Measurements from ENCODE around the gene GGTLC2. TPM values are rescaled to one million over a fixed set of nuclear protein-coding genes. Genes with fewer than 3 reads are reported as not detected.
"Not testable (repeated sequence)": the region's sequence is repeated elsewhere in the genome, so short reads cannot be mapped to it uniquely, and the experiment has no call there.

Gene GGTLC2
- total RNA-seq, 1 experiment from 2014 or later, result not detected

DNA sequence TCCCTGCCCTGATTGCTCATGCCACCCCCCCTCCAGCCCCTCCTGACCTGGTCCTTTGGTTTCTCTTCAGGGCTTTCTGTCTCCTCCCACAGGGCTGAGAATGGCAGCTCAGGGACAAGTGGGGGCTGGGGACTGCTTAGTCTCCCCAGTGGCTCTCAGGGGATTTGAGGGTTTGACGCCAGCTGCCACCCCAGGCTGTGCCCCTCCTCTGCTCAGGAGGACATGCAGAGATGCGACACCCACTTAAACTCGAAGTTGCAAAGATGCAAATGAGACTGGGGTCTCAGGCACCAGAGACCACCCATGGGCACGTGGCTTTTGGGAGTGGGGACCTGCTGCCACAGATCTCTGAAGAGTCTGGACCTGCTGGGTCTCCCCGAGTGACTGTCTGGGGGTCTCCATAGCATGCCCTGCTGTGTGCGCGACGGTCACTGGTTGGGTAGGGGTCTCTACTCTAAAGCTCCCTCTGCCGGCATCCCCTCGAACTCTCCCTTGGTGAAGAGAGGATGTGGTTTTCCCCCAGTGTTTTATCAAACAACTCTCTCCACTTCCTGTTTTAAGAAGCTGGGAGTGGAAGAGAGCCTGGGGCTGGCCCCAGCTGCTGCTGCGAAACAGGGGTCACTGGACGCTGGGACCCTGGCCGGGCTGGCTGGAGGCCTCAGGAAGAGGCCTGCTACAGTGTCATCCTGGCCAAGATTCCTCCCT is 9.4 kb downstream of the GGTLC2 start:
- H2AFZ ChIP-seq (ENCODE audit: low read length); H3K36me3 ChIP-seq (ENCODE audit: insufficient read depth, low read length): not testable (repeated sequence)
- DNase-seq, result peak; percentile 40

DNA sequence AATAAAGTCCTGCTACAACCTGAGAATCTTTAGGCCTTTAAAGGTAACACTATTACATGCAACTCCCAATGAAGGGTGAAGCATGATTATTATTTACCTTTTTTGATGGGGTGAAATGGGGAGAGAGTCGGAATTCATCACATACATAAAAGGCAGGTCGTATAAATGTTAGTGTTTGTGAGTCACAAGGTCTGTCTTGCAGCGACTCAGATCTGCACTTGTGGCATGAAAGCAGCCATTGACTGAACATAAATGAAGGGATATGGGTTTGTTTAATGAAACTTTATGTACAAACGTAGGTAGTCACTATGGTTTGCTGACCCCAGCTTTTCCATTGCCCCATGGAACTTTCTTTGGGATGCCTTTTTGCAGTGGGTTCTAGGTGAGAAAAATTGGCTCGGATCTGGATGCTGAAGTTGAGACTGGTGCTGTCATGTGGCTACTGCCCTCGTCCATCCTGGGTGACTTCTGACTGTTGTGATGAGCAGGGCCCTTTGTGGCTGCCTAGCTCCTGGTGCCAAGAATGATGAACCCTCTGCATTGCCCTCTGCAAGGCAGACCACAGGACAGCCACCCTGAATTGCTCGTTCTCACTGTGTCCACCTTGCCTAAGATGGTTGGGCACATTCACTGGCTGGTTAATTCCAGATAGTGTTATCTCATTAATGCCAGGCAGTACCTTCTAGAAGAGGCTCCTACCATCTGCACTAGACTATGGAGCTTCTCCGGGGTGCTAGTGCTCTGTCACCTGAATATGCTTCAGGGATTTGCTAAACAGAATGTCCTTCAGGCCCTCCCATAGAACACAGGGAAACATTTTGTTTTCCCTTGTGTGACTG is 11.3 kb downstream of the GGTLC2 start:
- no peak overlapping the region for H2AFZ ChIP-seq (ENCODE audit: low read length)
- H3K9me2 ChIP-seq (replicated peaks; ENCODE audit: insufficient read depth, low read length), result no peaks in the 10 kb centered on the region
- H4K20me1 ChIP-seq (ENCODE audit: insufficient read depth, low read depth, low read length), result no peaks in the 10 kb centered on the region
- H3K4me1 ChIP-seq (ENCODE audit: low read length), result peaks cover 8% of the 10 kb centered on the region
- H3K4me2 ChIP-seq (ENCODE audit: low read depth, low read length, poor library complexity, severe bottlenecking), result no peak overlapping the region
- no peaks in the 10 kb centered on the region for H3K36me3 ChIP-seq (ENCODE audit: insufficient read depth, low read length)
- no peak overlapping the region for H3K4me3 ChIP-seq (ENCODE audit: low read length)
- H3K27ac ChIP-seq (ENCODE audit: low read length), result no peak overlapping the region
- no peak overlapping the region for H3K9ac ChIP-seq (ENCODE audit: low read length)
- H3K79me2 ChIP-seq (ENCODE audit: low read length), result no peaks in the 10 kb centered on the region
- peak; percentile 38 for DNase-seq
- no peaks in the 10 kb centered on the region for H3K27me3 ChIP-seq (ENCODE audit: low read length)
- H3K9me3 ChIP-seq (ENCODE audit: low read length), result no peaks in the 10 kb centered on the region

More for the DNA sequence above, 9.4 kb downstream of the GGTLC2 start:
- H3K4me3 ChIP-seq (ENCODE audit: low read length); H3K79me2 ChIP-seq (ENCODE audit: low read length); H4K20me1 ChIP-seq (ENCODE audit: insufficient read depth, low read depth, low read length); H3K9me2 ChIP-seq (replicated peaks; ENCODE audit: insufficient read depth, low read length); H3K4me1 ChIP-seq (ENCODE audit: low read length); H3K9me3 ChIP-seq (ENCODE audit: low read length); H3K9ac ChIP-seq (ENCODE audit: low read length); H3K27me3 ChIP-seq (ENCODE audit: low read length); H3K27ac ChIP-seq (ENCODE audit: low read length): not testable (repeated sequence)
- peak overlapping the region; percentile 38 for H3K4me2 ChIP-seq (ENCODE audit: low read depth, low read length, poor library complexity, severe bottlenecking)

DNA sequence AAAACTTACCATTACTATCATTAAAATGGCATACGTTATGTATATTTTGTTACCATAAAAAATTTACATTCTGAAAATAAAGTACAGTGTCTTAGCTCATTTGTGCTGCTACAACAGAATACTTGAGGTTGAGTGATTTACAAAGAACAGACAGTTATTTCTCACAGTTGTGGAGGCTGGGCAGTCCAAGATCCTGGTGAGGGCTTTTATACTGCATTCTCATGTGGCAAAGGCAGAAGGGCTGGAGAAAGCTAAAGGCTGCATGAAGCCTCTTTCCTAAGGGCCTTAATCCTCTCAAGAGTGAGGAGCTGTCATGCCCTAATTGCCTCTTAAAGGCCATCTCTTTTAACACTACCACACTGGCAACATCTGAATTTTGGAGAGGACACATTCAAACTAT is 13.3 kb downstream of the GGTLC2 start:
- H3K9me3 ChIP-seq (ENCODE audit: low read length), result no peaks in the 10 kb centered on the region
- DNase-seq, result peak; percentile 36
- peaks cover 15% of the 10 kb centered on the region for H3K4me1 ChIP-seq (ENCODE audit: low read length)
- no peak overlapping the region for H3K4me2 ChIP-seq (ENCODE audit: low read depth, low read length, poor library complexity, severe bottlenecking)
- H2AFZ ChIP-seq (ENCODE audit: low read length), result no peak overlapping the region
- no peaks in the 10 kb centered on the region for H3K36me3 ChIP-seq (ENCODE audit: insufficient read depth, low read length)
- H3K79me2 ChIP-seq (ENCODE audit: low read length), result no peaks in the 10 kb centered on the region
- H4K20me1 ChIP-seq (ENCODE audit: insufficient read depth, low read depth, low read length), result no peaks in the 10 kb centered on the region
- H3K4me3 ChIP-seq (ENCODE audit: low read length), result no peak overlapping the region
- no peaks in the 10 kb centered on the region for H3K9me2 ChIP-seq (replicated peaks; ENCODE audit: insufficient read depth, low read length)
- no peak overlapping the region for H3K27ac ChIP-seq (ENCODE audit: low read length)
- H3K27me3 ChIP-seq (ENCODE audit: low read length), result no peaks in the 10 kb centered on the region
- no peak overlapping the region for H3K9ac ChIP-seq (ENCODE audit: low read length)

DNA sequence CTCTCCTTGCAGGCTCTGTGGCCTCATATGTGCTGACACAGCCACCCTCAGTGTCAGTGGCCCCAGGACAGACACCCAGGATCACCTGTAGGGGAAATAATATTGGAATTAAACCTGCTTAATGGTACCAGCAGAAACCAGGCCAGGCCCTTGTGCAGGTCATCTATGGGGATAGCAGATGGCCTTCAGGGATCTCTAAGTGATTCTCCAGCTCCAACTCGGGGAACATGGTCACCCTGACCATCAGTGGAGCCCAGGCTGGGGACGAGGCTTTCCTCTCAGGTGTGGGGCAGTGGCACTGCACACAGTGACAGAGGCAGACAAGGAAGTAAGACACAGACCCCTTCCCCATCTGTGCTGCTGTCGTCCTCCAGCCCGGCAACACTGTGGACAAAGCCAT is 16.9 kb downstream of the GGTLC2 start:
- no peak overlapping the region for H2AFZ ChIP-seq (ENCODE audit: low read length)
- no peaks in the 10 kb centered on the region for H4K20me1 ChIP-seq (ENCODE audit: insufficient read depth, low read depth, low read length)
- H3K4me1 ChIP-seq (ENCODE audit: low read length), result peaks cover 12% of the 10 kb centered on the region
- H3K9me3 ChIP-seq (ENCODE audit: low read length), result no peaks in the 10 kb centered on the region
- peak overlapping the region; percentile 18; the same call in 1 of the 2 replicates for H3K9ac ChIP-seq (ENCODE audit: low read length)
- no peak overlapping the region for H3K27ac ChIP-seq (ENCODE audit: low read length)
- peak; percentile 12 for DNase-seq
- no peaks in the 10 kb centered on the region for H3K79me2 ChIP-seq (ENCODE audit: low read length)
- H3K4me2 ChIP-seq (ENCODE audit: low read depth, low read length, poor library complexity, severe bottlenecking), result no peak overlapping the region
- H3K36me3 ChIP-seq (ENCODE audit: insufficient read depth, low read length), result no peaks in the 10 kb centered on the region
- H3K4me3 ChIP-seq (ENCODE audit: low read length), result no peak overlapping the region
- H3K27me3 ChIP-seq (ENCODE audit: low read length), result no peaks in the 10 kb centered on the region
- H3K9me2 ChIP-seq (replicated peaks; ENCODE audit: insufficient read depth, low read length), result no peaks in the 10 kb centered on the region

DNA sequence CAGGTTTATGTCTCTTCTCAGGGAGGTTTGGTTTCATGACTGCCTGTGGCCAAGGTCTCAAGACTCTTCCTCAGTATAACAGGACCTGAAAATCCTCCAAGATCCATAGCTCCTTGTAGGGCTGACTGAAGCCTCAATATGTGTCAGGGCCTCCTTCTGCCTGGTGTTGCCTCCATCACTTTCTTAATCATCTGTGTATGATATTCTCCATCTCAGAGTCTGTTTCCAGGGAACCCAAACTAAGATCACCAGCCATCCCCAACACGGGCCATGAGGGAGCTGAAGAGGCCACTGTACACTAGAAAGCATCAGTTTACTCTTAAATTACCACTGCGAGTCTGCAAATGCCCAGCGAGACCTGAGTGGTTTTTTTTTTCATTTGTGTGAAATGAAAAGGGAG is 17.7 kb downstream of the GGTLC2 start:
- H3K36me3 ChIP-seq (ENCODE audit: insufficient read depth, low read length), result no peaks in the 10 kb centered on the region
- H3K27ac ChIP-seq (ENCODE audit: low read length), result no peak overlapping the region
- no peak overlapping the region for H3K4me2 ChIP-seq (ENCODE audit: low read depth, low read length, poor library complexity, severe bottlenecking)
- H3K4me1 ChIP-seq (ENCODE audit: low read length), result peaks cover 12% of the 10 kb centered on the region
- H3K79me2 ChIP-seq (ENCODE audit: low read length), result no peaks in the 10 kb centered on the region
- H2AFZ ChIP-seq (ENCODE audit: low read length), result no peak overlapping the region
- H3K9ac ChIP-seq (ENCODE audit: low read length), result no peak overlapping the region
- no peak overlapping the region for H3K4me3 ChIP-seq (ENCODE audit: low read length)
- no peaks in the 10 kb centered on the region for H3K27me3 ChIP-seq (ENCODE audit: low read length)
- H3K9me2 ChIP-seq (replicated peaks; ENCODE audit: insufficient read depth, low read length), result no peaks in the 10 kb centered on the region
- peak; percentile 37 for DNase-seq
- no peaks in the 10 kb centered on the region for H3K9me3 ChIP-seq (ENCODE audit: low read length)
- no peaks in the 10 kb centered on the region for H4K20me1 ChIP-seq (ENCODE audit: insufficient read depth, low read depth, low read length)

DNA sequence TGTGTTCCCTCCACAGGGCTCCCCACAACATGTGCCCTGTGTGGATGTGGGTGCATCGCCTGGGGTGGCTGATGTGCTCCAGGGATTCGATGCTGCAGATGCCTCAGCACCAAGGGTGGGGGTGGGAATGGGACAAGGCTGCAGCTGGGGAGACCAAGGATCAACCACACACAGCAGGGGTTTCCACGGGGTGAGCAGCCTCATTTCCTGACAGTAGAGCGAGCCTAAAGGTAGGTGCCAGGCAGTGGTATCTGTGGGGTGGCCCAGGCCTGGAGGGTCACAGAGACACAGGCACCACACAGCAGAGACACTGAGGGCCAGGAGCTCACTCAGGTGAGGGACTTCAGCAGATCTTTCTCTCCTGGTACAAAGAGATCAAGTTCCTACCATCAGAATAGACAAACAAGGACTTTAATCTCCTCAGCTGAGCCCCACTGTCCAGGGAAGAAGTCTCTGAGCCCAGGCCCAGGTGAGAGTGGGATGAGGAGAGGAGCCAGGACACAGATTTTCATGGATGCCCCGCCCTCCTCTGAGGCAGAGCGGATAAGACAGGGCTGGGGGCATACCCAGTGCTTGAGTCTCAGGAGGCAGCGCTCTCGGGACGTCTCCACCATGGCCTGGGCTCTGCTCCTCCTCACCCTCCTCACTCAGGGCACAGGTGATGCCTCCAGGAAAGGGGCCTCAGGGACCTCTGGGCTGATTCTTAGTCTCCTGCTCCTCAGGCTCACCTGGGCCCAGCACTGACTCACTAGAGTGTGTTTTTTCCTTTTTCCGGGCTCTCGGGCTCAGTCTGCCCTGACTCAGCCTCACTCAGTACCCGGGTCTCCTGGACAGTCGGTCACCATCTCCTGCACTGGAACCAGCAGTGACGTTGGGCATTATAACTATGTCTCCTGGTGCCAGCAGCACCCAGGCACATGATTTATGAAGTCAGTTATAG is 19.7 kb downstream of the GGTLC2 start:
- no peaks in the 10 kb centered on the region for H3K9me3 ChIP-seq (ENCODE audit: low read length)
- H3K4me2 ChIP-seq (ENCODE audit: low read depth, low read length, poor library complexity, severe bottlenecking), result no peak overlapping the region
- no peaks in the 10 kb centered on the region for H3K79me2 ChIP-seq (ENCODE audit: low read length)
- DNase-seq, result no peak
- no peak overlapping the region for H3K4me3 ChIP-seq (ENCODE audit: low read length)
- H3K9me2 ChIP-seq (replicated peaks; ENCODE audit: insufficient read depth, low read length), result no peaks in the 10 kb centered on the region
- H3K9ac ChIP-seq (ENCODE audit: low read length), result no peak overlapping the region
- H3K27me3 ChIP-seq (ENCODE audit: low read length), result no peaks in the 10 kb centered on the region
- H4K20me1 ChIP-seq (ENCODE audit: insufficient read depth, low read depth, low read length), result no peaks in the 10 kb centered on the region
- peaks cover 19% of the 10 kb centered on the region for H3K4me1 ChIP-seq (ENCODE audit: low read length)
- H2AFZ ChIP-seq (ENCODE audit: low read length), result no peak overlapping the region
- H3K36me3 ChIP-seq (ENCODE audit: insufficient read depth, low read length), result no peaks in the 10 kb centered on the region
- H3K27ac ChIP-seq (ENCODE audit: low read length), result no peak overlapping the region

DNA sequence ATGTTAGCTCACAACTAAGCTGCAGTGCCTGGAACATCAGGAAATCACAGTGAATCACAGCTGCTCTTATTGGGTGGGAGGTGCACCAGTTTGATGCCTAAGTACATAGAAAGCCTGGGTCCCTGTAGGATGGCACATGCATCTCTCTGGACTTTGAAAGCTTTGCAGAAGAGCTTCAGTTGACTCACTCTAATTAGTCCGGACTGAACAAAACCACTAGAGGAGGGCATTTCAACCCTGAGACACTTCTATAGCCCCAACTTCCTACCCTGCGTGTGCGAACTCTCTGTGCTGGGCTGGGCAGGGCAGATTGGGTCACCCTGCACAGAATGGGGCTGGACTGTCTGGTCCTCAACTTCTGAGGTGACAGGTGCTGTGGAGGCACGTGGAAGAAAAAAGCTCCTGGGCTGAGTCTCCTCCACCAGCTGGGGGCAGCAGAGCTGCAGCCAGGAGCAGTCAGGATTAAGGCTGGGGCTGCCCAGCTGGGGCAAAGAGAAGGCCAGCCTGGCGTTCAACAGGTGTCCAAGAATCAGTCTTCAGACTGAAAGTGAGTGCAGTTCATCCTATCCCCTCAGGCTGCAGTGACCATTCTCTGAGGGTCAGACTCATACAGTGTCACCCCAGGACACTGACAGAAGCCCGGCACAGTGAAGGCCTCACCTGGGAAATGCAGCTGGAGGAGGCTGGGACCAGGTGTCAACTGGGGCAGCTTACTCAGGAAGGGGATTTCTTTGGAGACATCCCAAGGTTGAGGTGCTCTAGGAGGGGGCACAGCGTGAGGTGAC is 22.1 kb downstream of the GGTLC2 start:
- Histone ChIP-seq H3K4me2 (ENCODE audit: low read depth, low read length, poor library complexity, severe bottlenecking) (no peak overlapping the region), H3K9me3 (ENCODE audit: low read length) (no peaks in the 10 kb centered on the region), H3K36me3 (ENCODE audit: insufficient read depth, low read length) (no peaks in the 10 kb centered on the region), H4K20me1 (ENCODE audit: insufficient read depth, low read depth, low read length) (no peaks in the 10 kb centered on the region), H2AFZ (ENCODE audit: low read length) (no peak overlapping the region), H3K4me1 (ENCODE audit: low read length) (peaks cover 23% of the 10 kb centered on the region), H3K4me3 (ENCODE audit: low read length) (no peak overlapping the region), H3K27ac (ENCODE audit: low read length) (no peak overlapping the region), H3K27me3 (ENCODE audit: low read length) (no peaks in the 10 kb centered on the region), H3K79me2 (ENCODE audit: low read length) (no peaks in the 10 kb centered on the region), H3K9ac (ENCODE audit: low read length) (no peak overlapping the region), H3K9me2 (replicated peaks; ENCODE audit: insufficient read depth, low read length) (no peaks in the 10 kb centered on the region)
- DNase-seq, result peak; percentile 85
